LoVo (cell line): ENCODE results near the gene DTNB.
"Not testable (repeated sequence)": the region's sequence is repeated elsewhere in the genome, so short reads cannot be mapped to it uniquely, and the experiment has no call there.

ENCODE experiments used
- DNase-seq: peaks from one replicate; pipeline ENCODE4 v3.0.0-alpha.2; 2016; ENCODE audit warnings: low spot score

DTNB gene

GRCh38 chr2:25589676-25590205, 83.6 kb downstream of the DTNB start:
- DNase-seq: no peak

- no peak for DNase-seq
Measured at GRCh38 chr2:25588576-25588975, 84.8 kb downstream of the DTNB start.

- DNase-seq: no peak
Measured at GRCh38 chr2:25587361-25587760, 86.0 kb downstream of the DTNB start.

GRCh38 chr2:25586726-25587144, 86.6 kb downstream of the DTNB start:
- DNase-seq: no peak

GRCh38 chr2:25585189-25585588, 88.2 kb downstream of the DTNB start:
- DNase-seq: no peak

GRCh38 chr2:25582077-25582830, 91.1 kb downstream of the DTNB start:
- DNase-seq: no peak

- no peak for DNase-seq
Measured at GRCh38 chr2:25576596-25576995, 96.8 kb downstream of the DTNB start.

- no peak for DNase-seq
Measured at GRCh38 chr2:25572638-25573037, 100.7 kb downstream of the DTNB start.

- DNase-seq: no peak
Measured at GRCh38 chr2:25570161-25570845, 103.1 kb downstream of the DTNB start.

- peak; percentile 29 for DNase-seq
Measured at GRCh38 chr2:25567406-25567805, 106.0 kb downstream of the DTNB start.

GRCh38 chr2:25566694-25567093, 106.7 kb downstream of the DTNB start:
- DNase-seq: no peak

GRCh38 chr2:25566094-25566493, 107.3 kb downstream of the DTNB start:
- no peak for DNase-seq

- no peak for DNase-seq
Measured at GRCh38 chr2:25561136-25561850, 112.1 kb downstream of the DTNB start.

- DNase-seq: no peak
Measured at GRCh38 chr2:25559148-25559547, 114.2 kb downstream of the DTNB start.

GRCh38 chr2:25558262-25558661, 115.1 kb downstream of the DTNB start:
- DNase-seq: no peak

- no peak for DNase-seq
Measured at GRCh38 chr2:25557179-25558036, 116.0 kb downstream of the DTNB start.

GRCh38 chr2:25552318-25552717, 121.1 kb downstream of the DTNB start:
- DNase-seq: no peak

- DNase-seq: no peak
Measured at GRCh38 chr2:25551316-25551715, 122.1 kb downstream of the DTNB start.

- DNase-seq: not testable (repeated sequence)
Measured at GRCh38 chr2:25549571-25549970, 123.8 kb downstream of the DTNB start.

- no peak for DNase-seq
Measured at GRCh38 chr2:25548601-25549000, 124.8 kb downstream of the DTNB start.

- no peak for DNase-seq
Measured at GRCh38 chr2:25546852-25547251, 126.5 kb downstream of the DTNB start.

- no peak for DNase-seq
Measured at GRCh38 chr2:25545899-25546298, 127.5 kb downstream of the DTNB start.
